Measurements from ENCODE around the gene PRPF38A.

DNA sequence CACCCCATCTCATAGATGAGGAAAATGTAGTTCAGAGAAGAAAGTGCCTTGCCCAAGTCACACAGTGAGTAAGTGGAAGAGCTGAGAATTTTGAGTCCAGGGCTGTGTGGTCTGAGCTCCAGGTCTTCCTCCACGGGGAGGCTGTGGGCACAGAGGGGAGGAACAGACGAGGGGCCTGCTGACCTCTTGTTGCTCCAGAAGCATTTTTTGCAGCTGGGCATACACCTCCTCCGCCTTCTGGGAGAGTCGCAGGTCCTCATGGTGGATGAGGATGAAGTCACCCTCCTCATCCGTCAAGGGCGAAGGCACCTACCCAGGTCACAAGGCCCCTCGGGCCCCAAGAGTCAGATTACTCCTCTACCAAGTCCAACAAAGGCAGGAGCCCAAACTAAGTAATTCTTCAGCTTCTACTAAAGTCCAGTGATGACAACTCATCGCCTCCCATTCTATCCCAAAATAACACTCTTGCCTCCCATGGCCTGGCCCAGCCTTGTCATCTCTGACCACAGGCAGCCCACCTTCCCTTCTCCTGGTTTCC is 47.5 kb upstream of the PRPF38A start:
- TF ChIP-seq, protein P1, sequence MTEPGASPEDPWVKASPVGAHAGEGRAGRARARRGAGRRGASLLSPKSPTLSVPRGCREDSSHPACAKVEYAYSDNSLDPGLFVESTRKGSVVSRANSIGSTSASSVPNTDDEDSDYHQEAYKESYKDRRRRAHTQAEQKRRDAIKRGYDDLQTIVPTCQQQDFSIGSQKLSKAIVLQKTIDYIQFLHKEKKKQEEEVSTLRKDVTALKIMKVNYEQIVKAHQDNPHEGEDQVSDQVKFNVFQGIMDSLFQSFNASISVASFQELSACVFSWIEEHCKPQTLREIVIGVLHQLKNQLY (CRISPR knock-in tag; IDR thresholded peaks at IDR 0.05), result no peak
- TF ChIP-seq CBFB (CRISPR knock-in tag; IDR thresholded peaks at IDR 0.05; ENCODE audit: low read depth) (no peak), CTCF (IDR thresholded peaks at IDR 0.05) (no peak), NR3C1 (CRISPR knock-in tag; conservative IDR thresholded peaks at IDR 0.05; ENCODE audit: low read depth) (no peak), CREM (CRISPR knock-in tag; IDR thresholded peaks at IDR 0.05) (no peak), ZNF317 (CRISPR knock-in tag; IDR thresholded peaks at IDR 0.05; ENCODE audit: borderline replicate concordance, low read depth) (no peak), ZNF423 (CRISPR knock-in tag; IDR thresholded peaks at IDR 0.05) (no peak), CREB1 (CRISPR knock-in tag; IDR thresholded peaks at IDR 0.05) (no peak), HMGXB4 (CRISPR knock-in tag; IDR thresholded peaks at IDR 0.05) (no peak), FOXJ3 (CRISPR knock-in tag; IDR thresholded peaks at IDR 0.05; ENCODE audit: borderline replicate concordance) (no peak)
- TF ChIP-seq, protein P2, sequence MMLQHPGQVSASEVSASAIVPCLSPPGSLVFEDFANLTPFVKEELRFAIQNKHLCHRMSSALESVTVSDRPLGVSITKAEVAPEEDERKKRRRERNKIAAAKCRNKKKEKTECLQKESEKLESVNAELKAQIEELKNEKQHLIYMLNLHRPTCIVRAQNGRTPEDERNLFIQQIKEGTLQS (CRISPR knock-in tag; conservative IDR thresholded peaks at IDR 0.05), result no peak
- TF ChIP-seq, protein P3, sequence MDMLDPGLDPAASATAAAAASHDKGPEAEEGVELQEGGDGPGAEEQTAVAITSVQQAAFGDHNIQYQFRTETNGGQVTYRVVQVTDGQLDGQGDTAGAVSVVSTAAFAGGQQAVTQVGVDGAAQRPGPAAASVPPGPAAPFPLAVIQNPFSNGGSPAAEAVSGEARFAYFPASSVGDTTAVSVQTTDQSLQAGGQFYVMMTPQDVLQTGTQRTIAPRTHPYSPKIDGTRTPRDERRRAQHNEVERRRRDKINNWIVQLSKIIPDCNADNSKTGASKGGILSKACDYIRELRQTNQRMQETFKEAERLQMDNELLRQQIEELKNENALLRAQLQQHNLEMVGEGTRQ (CRISPR knock-in tag; IDR thresholded peaks at IDR 0.05), result no peak
- TF ChIP-seq, protein P4, sequence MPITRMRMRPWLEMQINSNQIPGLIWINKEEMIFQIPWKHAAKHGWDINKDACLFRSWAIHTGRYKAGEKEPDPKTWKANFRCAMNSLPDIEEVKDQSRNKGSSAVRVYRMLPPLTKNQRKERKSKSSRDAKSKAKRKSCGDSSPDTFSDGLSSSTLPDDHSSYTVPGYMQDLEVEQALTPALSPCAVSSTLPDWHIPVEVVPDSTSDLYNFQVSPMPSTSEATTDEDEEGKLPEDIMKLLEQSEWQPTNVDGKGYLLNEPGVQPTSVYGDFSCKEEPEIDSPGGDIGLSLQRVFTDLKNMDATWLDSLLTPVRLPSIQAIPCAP (CRISPR knock-in tag; IDR thresholded peaks at IDR 0.05), result no peak
